Chondrocyte (in vitro differentiated cells): ENCODE measurements around the gene CCDC14. TPM values are rescaled to one million over a fixed set of nuclear protein-coding genes. Genes with fewer than 3 reads are reported as not detected.

ENCODE experiments used
- DNase-seq: peaks from one replicate; pipeline ENCODE4 v3.0.0; 2021; ENCODE audit warnings: mixed read lengths, low spot score
- H3K27ac Mint-ChIP-seq: one replicate; pipeline ENCODE4 v1.8.0; 2021; ENCODE audit warnings: mild to moderate bottlenecking, moderate library complexity, mixed read lengths; ENCODE audit not compliant: unreplicated experiment
- H3K27me3 Mint-ChIP-seq: 2 replicates; pipeline ENCODE4 v1.8.0; 2021; ENCODE audit warnings: low read depth, mixed read lengths
- H3K36me3 Mint-ChIP-seq: 2 replicates; pipeline ENCODE4 v1.8.0; 2021; ENCODE audit warnings: low read depth, mixed read lengths
- H3K4me1 Mint-ChIP-seq: 2 replicates; pipeline ENCODE4 v1.8.0; 2021; ENCODE audit warnings: low read depth, mild to moderate bottlenecking, mixed read lengths
- H3K4me3 Mint-ChIP-seq: one replicate; pipeline ENCODE4 v1.8.0; 2021; ENCODE audit warnings: mild to moderate bottlenecking, moderate library complexity, mixed read lengths; ENCODE audit not compliant: unreplicated experiment
- H3K9me3 Mint-ChIP-seq: 2 replicates; pipeline ENCODE4 v1.8.0; 2021; ENCODE audit warnings: low read depth, mixed read lengths
- total RNA-seq: library from RNA; stranded (reverse); gene quantifications from 3 replicates; pipeline ENCODE4 v1.2.1, GENCODE V29; 2021
- TF ChIP-seq, protein P1 (sequence below): fragments of 200-600 bp; sonication (generic); IDR thresholded peaks from 2 replicates; pipeline ENCODE4 v1.5.0; 2021; ENCODE audit warnings: antibody characterized with exemption, mild to moderate bottlenecking, moderate library complexity

Gene CCDC14
- total RNA-seq, 1 donor from 2014 or later: 25.4 TPM

DNA sequence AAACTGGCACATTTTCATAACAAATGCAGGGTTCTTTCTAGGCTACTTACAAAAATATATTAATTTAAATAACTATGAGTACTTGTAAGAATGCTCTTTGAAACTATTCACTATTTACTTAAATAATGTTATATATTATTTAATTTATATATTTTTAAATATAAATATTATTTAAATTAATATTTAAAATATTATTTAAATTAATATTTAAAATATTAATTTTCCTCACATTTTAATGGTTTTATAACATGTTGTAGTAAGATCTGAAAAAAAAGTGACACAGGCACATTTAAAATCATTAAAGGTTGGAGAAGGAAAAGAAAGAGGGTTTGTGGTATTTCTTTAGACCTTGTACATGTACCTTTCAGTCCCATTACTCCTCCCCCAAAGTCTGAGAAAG is 34.6 kb downstream of the CCDC14 start:
- no peaks in the 10 kb centered on the region for H3K27me3 Mint-ChIP-seq
- TF ChIP-seq, protein P1, sequence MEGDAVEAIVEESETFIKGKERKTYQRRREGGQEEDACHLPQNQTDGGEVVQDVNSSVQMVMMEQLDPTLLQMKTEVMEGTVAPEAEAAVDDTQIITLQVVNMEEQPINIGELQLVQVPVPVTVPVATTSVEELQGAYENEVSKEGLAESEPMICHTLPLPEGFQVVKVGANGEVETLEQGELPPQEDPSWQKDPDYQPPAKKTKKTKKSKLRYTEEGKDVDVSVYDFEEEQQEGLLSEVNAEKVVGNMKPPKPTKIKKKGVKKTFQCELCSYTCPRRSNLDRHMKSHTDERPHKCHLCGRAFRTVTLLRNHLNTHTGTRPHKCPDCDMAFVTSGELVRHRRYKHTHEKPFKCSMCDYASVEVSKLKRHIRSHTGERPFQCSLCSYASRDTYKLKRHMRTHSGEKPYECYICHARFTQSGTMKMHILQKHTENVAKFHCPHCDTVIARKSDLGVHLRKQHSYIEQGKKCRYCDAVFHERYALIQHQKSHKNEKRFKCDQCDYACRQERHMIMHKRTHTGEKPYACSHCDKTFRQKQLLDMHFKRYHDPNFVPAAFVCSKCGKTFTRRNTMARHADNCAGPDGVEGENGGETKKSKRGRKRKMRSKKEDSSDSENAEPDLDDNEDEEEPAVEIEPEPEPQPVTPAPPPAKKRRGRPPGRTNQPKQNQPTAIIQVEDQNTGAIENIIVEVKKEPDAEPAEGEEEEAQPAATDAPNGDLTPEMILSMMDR: no peak
- no peaks in the 10 kb centered on the region for H3K4me1 Mint-ChIP-seq
- DNase-seq: no peak
- no peak overlapping the region for H3K27ac Mint-ChIP-seq
- no peak overlapping the region for H3K4me3 Mint-ChIP-seq
- H3K36me3 Mint-ChIP-seq: peaks cover 36% of the 10 kb centered on the region
- H3K9me3 Mint-ChIP-seq: peaks cover 25% of the 10 kb centered on the region

DNA sequence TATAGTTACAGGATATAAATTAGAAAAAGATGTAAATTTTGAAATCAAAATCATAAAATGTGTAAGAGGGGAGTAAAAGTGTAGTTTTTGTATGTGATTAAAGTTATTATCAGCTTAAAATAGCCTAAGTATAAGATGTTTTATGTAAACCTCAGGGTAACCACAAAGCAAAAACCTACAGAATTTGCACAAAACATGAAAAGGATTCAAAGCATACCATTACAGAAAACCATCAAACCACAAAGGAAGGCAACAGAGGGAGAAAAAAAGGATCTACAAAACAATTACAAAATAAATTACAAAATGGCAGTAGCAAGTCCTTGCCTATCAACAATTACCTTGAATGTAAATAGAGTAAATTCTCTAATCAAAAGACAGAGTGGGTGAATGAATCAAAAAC is 40.2 kb downstream of the CCDC14 start:
- Mint-ChIP-seq H3K4me1 (no peaks in the 10 kb centered on the region), H3K27ac (no peak overlapping the region), H3K27me3 (no peaks in the 10 kb centered on the region), H3K9me3 (peaks cover 40% of the 10 kb centered on the region), H3K4me3 (no peak overlapping the region), H3K36me3 (peaks cover 45% of the 10 kb centered on the region)
- TF ChIP-seq, protein P1: no peak
- DNase-seq: no peak

DNA sequence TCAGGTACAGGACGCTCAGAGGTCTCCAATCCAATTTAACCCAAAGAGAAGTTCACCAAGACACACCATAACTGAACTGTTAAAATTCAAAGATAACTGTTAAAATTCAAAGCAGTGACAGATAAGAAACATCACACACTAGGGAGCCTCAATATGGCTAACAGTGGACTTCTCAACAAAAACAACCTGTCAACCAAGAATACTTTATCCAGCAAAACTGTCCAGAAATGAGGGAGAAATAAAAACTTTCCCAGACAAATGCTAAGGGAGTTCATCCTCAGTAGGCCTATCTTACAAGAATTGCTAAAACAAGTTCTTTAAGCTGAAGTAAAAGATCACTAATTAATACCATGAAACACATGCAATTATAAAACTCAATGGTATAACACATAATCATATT is 40.6 kb downstream of the CCDC14 start:
- Mint-ChIP-seq H3K27ac (no peak overlapping the region), H3K4me1 (no peaks in the 10 kb centered on the region), H3K27me3 (no peaks in the 10 kb centered on the region), H3K9me3 (peaks cover 40% of the 10 kb centered on the region), H3K4me3 (no peak overlapping the region), H3K36me3 (peaks cover 45% of the 10 kb centered on the region)
- no peak for DNase-seq
- TF ChIP-seq, protein P1: no peak

DNA sequence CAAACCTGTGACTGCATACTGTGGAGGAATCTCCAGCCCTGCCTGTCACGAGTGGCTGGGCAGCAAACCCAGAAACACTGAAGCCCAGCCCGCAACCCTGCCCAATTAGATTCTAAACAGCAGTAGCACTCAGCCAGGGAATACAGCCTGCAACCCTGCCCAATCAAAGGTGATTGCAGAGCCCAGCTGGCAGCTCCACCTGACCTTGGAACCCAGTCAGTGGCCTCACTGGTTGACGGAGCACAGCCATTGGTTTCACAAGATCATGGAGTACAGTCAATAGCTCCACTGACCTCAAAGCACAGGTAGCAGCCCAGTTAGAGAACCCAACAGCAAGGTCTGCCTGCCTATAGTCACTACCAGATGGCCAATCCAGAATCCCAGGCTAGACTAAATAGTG is 41.7 kb downstream of the CCDC14 start:
- Mint-ChIP-seq H3K4me3 (no peak overlapping the region), H3K4me1 (no peaks in the 10 kb centered on the region), H3K36me3 (peaks cover 44% of the 10 kb centered on the region), H3K27ac (no peak overlapping the region), H3K27me3 (no peaks in the 10 kb centered on the region), H3K9me3 (peaks cover 39% of the 10 kb centered on the region)
- TF ChIP-seq, protein P1: no peak
- no peak for DNase-seq

DNA sequence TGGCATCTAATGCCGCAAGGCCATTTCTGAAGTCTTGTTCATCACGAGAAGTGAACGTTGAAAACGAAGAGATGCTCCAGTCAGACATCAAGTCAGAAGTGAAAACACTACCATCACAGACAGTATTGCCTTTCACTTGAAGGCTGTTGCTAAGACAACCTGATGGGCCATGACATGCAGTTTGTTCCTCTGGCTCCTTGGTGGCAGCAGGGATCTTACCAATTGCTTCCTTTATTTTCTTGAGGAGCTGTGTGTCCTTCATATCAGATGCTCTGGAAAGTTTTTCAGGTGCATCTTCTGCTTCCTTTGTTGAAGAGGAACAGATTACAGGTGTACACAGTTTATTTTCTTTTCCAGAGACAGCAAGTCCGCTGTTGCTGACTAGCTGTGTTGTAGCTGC is 46.2 kb downstream of the CCDC14 start:
- H3K27me3 Mint-ChIP-seq: no peaks in the 10 kb centered on the region
- H3K27ac Mint-ChIP-seq: no peak overlapping the region
- H3K36me3 Mint-ChIP-seq: peaks cover 9% of the 10 kb centered on the region
- no peak overlapping the region for H3K4me3 Mint-ChIP-seq
- TF ChIP-seq, protein P1: no peak
- H3K4me1 Mint-ChIP-seq: no peaks in the 10 kb centered on the region
- DNase-seq: no peak
- H3K9me3 Mint-ChIP-seq: no peaks in the 10 kb centered on the region
